NCI-H524 treated with DMSO at 0.1 percent for 48 hours (cell line): ENCODE results near the gene HECTD1.
"Not testable (repeated sequence)": the region's sequence is repeated elsewhere in the genome, so short reads cannot be mapped to it uniquely, and the experiment has no call there.

ENCODE experiments used
- DNase-seq: peaks from one replicate; lab custom pipeline; 2025; lab: John Stamatoyannopoulos, UW

HECTD1 gene

DNA sequence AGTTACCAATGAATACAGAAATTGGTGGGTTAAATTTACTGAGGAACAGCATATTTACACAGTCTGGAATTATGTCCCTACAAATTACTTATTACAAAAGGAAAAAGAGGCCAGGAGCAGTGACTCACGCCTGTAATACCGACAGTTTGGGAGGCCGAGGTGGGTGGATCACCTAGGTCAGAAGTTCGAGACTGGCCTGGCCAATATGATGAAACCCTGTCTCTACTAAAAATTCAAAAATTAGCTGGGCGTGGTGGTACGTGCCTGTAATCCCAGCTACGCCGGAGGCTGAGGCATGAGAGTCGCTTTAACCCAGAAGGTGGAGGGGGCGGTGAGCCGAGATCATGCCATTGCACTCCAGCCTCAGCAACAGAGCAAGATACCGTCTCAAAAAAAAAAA, 52.6 kb downstream of the HECTD1 start:
- DNase-seq = no peak

DNA sequence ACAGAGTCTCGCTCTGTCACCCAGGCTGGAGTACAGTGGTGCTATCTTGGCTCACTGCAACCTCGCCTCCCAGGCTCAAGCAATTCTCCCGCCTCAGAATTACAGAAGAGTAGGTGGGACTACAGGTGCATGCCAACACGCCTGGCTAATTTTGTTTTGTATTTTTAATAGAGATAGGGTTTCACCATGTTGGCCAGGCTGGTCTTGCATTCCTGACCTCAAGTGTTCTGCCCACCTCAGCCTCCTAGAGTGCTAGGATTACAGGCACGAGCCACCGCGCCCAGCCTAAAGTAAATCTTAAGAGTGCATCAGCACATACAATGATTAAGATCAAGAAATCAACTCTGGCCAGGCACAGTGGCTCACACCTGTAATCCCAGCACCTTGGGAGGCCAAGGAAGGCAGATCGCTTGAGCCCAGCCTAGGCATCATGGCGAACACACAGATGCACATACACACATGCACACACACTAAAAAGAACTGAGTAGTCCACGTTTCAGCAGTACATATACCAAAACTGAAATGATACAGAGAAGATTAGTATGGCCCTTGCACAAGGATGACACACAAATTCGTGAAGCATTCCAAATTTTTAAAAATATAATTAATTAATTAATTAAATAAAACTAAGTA, 65.0 kb downstream of the HECTD1 start:
- no peak for DNase-seq

DNA sequence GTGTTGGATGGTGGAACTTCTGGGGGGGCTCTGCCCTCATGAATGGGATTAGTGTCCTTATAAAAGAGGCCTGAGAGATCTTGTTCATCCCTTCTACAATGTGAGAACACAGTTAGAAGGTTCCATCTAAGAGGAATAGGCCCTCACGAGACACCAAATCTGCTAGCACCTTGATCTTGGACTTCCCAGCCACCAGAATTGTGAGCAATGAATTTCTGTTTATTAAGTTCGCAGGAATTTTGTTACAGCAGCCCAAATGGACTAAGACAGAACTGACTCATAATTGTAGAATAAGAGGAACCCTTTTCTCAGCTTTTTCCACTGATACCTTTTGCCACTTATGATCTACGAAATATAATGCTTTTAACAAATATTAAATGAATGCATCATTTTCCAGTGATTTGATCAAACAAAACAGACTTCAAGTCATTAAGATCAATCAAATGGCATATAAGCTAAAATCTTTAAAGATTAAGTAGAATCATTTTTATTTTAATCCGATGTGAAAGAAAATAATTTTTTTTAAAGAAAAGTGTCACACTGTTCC, 68.2 kb downstream of the HECTD1 start:
- DNase-seq = no peak

DNA sequence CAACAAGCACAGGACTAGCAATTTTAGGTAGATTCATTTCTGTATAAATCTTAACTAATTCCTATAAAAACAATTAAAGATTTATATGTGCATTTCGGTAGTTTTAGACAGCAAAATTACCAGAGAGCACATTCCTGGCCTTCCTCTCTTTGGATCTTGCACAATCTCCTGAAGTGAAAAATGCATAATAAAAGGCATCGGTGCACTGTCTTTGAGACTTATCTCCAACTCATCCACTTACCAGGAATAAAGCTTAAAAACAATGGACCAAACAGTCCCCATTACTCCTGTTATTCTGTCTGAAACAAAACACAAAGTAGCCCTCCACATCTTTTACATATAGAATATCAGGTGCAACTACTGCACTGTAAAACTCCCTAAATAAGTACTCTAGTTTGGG, 69.3 kb downstream of the HECTD1 start:
- no peak for DNase-seq

DNA sequence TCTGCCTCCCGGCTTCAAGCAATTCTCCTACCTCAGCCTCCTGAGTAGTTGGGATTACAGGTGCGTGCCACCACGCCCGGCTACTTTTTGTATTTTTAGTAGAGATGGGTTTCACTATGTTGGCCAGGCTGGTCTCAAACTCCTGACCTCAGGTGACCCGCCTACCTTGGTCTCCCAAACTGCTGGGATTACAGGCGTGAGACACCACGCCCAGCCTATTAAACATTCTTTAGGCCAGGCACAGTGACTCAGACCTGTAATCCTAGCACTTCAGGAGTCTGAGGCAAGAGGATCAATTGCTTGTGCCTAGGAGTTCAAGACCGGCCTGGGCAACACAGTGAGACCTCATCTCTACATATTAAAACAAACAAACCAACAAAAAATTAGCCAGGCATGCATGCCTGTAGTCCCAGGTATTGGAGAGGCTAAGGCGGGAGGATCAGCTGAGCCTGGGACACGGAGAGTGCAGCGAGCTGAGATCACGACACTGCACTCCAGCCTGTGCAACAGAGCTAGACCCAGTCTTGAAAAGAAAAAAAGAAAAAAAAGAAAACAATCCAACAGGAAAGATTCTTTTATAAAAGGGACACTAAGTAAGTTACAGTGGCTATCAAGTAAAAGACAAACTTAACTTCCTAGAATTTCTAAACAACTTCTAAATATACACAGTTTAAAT, 70.2 kb downstream of the HECTD1 start:
- DNase-seq = no peak

DNA sequence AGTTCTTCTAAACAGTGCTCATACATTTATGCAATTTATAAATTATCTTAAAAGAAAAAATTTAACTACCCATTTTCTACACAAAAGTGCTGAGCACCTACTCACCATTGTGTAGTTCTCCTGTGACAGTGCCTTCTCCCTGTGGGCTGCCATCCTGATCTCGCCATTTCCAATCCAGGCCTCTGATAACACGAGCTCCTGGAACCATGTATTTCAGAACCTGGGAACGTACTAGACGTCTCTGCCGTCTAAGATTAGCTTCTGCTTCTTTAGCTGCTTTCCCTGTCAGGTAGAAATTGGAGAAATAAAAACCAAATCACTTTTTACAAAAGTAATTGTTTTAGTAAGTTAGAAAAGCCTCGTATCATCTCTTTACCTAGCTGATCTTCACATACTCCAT, 74.5 kb downstream of the HECTD1 start:
- DNase-seq = no peak

DNA sequence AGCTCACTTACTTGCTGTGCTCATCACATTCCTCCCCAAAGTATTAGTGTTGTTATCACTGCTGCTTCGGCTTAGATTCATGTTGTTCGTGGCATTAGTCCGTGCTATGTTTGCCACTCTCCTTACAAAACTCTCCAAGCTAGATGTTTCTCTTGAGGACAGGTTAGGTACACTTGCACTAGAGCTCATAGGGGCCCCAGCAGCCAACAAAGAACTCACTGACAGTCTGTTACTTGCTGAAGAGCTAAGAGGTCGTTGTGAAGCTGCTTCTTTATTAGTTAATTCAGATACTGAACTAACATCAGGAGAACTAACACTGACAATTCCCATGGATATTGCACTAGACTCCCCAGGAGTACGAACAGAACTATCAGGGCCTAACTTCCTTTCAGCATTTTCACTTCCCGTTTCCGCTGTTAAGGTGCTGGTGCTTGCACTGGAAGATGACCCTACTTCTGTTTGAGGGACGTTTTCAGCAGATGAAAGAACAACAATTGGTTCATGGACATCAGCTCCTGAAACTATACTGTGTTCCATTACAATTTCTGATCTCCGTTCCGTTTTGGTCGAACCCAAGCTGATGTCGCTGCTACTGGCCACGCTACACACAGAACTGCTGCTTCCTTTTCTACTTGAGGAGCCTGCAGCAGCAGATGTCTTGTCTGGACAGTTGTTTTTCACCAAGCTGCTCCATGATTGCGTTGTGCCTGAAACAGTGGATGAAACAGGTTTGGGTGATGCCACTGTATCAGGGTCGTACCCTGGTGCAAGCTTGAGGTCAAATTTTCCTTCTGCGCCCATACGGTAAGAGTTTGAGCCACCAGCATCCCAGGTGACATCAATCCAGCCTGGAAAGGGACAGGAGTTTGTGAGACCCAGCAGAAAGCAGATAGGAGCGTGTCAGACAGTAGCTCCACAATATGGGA, 78.7 kb downstream of the HECTD1 start:
- DNase-seq = no peak

DNA sequence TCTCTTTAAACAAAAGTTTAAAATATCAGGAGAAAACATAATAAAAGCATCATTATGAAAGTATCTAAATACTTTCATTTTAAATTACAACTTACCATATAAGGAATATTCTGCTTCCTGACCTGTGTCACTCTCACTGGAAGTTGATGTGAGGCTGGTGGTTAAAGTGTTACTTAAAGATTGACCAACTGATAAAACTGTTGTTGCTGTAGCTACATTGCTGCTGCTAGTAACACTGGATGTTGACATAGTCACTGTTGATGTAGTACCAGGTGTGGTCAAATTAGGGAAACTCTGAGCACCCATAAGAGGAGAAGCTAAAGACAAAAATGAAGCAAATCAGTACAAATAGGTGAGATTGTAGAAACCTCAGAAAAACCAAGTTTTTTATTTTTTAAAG, 79.9 kb downstream of the HECTD1 start:
- no peak for DNase-seq

DNA sequence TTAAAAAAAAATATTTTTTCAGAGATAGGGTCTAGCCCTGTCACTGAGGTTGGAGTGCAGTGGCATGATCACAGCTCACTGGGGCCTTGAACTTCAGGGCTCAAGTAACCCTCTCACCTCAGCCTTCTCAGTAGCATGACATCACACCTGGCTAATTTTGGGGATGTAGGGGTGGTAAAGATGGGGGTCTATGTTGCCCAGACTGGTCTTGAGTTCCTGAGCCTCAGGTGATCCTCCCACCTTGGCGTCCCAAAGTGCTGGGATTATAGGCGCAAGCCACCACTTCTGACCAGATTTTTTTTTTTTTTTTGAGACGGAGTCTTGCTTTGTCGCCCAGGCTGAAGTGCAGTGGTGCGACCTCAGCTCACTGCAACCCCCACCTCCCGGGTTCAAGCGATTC, 80.9 kb downstream of the HECTD1 start:
- DNase-seq = no peak

DNA sequence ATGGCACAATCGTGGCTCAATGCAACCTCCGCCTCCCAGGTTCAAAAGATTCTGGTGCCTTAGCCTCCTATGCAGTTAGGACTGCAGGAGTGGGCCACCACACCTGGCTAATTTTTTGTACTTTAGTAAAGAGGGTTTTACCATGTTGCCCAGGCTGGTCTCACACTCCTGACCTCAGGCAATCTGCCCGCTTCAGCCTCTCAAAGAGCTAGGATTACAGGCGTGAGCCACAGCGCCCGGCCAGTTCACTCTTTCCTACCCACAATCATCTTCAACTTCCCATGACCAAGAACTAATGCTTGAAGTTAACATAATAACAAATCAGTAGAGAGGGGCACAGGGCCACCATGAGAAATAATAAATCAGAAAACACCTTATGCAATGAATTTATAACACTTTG, 82.4 kb downstream of the HECTD1 start:
- DNase-seq = no peak

DNA sequence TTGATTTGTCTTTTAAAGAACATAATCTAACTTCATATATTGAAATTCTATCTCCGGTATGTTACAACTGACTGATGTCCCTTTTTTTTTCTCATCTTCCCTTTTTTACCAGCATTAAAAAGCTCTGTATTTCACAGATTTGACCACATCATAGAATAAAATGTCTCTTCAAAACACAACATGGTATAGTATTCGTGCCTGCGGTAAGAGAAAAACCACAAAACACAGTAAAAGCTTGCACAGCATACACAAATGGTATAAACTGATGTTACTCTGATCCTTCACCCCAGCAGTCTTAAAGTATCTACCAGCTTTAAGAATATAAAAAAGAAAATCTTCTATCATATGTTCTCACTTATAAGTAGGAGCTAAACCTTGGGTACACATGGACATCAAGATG, 83.4 kb downstream of the HECTD1 start:
- no peak for DNase-seq

DNA sequence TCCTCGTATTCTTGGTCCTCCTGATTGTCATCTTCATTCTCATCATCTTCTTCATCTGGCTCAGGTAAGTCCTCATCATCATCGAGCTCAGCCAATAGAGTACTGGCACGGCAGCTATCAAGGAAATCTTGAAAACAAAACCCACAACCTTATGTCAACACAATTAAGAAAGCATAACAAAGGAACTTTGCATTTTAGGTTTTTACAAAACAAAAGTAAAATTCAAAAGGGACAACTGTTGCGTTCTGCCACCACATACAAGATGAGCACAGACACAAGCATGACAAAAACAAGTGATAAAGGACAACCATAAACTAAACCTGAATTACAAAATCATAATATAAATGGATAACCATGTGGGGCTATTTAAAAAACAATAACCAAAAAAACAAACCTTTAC, 84.7 kb downstream of the HECTD1 start:
- no peak for DNase-seq

DNA sequence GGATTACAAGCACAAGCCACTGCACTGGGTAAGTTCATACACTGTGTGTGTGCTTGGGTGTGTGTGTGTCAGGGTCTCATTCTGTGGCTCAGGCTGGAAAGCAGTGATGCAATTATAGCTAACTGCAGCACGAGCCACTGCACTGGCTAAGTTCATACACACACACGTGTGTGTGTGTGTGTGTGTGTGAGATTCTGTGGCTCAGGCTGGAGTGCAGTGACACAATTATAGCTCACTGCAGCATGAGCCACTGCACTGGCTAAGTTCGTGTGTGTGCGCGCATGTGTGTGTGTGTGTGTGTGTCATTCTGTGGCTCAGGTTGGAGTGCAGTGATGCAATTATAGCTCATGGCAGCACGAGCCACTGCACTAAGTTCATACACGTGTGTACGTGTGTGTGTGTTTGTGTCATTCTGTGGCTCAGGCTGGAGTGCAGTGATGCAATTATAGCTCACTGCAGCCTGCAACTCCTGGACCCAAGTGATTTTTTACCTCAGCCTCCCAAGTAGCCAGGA, 85.4 kb downstream of the HECTD1 start:
- no peak for DNase-seq

DNA sequence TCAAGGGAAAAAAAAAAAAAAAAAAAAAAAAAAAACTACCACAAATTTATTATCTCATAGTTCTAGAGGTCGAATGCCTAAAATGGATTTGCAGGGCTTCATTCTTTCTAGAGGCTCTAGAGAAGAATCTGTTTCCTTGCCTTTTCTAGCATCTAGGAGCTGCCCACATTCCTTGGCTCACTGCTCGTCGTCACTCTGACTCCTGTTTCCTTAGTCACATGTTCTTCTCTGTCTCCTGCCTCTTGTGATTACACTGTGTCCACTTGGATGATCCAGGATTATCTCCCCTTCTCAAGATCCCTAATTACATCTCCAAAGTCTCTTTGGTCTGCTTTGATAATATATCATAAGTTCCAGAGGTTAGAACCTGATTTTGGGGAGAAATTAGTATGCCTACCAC, 88.7 kb downstream of the HECTD1 start:
- no peak for DNase-seq

DNA sequence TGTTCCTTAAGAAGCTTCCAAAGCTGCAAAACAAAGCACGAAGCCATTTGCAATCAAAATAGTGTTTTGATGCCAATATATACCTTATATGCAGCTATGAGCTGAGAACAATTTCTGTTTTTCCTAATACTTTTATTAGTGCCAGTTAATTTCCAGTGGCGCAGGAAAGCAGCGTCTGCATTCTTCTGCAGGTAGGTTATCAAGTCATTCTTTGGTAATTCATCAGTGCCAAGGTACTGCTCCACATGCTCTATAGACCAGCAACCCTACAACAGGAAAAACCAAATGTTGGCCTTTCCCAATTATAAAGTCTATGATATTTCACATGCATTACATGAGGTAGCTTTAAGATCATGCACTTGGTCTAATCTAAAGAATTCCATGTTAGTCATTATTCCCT, 93.8 kb downstream of the HECTD1 start:
- no peak for DNase-seq

DNA sequence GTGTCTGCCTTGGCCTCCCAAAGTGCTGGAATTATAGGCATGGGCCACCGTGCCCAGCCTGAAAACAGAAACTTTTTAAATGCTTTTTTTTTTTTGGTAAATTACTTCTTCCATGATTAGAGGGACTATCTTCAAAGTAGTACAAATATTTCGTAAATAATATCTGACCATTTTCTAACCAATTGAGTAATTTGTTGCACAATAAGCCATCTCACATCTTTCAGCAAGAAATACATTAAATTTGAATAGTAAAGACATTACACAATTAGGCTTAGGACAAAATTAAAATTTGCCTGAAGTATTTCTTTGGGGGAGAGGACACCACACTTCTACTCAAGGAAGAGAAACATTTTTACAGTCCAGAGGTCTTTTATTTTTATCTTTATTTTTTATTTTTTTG, 96.7 kb downstream of the HECTD1 start:
- no peak for DNase-seq

DNA sequence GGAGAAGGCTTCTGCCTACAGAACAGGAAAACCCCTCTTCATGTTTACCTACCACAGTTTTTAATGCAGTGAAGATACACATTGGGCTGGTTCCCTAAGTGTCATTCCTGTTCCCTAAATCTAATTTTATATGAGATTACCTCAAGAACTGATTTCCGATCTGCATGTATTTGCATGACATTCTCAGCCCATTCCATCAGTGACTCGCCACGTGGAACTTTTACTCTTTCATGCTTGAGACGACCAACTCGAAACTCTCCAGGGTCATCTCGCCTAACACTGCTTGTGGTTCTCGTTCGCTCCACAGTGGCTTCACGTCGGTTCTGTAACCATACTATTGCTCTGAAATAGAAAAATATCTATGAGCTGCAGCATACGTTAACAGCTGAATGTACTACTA, 98.3 kb downstream of the HECTD1 start:
- DNase-seq = no peak

DNA sequence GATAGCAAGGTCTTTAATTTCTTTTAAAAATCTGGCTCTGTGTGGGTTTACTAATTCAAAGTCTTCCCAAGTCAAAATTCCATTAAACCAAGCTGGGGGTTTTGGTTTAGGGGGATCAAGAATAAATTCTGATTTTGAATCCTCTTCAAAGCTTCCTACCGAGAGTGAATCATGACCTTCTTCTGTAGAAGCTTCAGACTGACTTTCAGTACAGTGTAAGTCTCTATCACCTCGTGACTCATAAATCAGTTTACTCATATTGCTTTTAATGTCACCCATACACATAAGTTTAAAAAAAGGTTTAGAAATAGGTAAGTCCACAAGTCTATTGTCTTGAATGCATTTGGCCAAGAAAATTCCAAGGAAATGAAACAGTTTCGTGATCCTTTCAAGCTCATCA, 100.8 kb downstream of the HECTD1 start:
- DNase-seq = no peak

DNA sequence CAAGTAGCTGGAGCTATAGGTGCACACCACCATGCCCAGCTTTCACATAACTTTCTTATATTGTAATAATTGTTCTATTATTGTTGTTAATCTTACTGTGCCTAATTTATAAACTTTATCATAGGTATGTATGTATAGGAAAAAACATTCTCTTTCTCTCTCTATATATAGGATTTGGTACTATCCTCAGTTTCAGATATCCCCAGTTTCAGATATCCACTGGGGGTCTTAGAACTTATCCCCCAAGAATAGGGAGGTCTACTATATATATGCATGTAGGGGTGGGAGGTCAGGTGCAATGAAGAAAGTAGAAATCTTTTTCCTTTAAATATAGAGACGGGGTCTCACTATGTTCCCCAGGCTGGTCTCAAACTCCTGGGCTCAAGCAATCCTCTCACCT, 110.5 kb downstream of the HECTD1 start:
- no peak for DNase-seq

DNA sequence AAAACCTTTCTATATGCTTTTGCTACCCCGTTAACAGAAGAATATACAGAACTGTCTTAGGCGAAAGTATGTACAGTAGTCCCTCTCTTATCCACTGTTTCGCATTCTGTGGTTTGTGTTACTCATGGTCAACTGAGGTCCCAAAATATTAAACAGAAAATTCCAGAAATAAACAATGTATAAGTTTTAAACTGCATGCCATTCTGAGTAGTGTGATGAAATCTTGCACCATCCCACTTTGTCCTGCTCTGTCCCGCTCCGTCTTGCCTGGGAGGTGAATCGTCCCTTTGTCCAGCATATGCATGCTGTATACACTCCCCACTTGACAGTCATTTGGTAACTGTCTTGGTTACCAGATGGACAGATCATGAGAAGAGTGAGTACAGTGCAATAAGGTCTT, 111.3 kb downstream of the HECTD1 start:
- no peak for DNase-seq

DNA sequence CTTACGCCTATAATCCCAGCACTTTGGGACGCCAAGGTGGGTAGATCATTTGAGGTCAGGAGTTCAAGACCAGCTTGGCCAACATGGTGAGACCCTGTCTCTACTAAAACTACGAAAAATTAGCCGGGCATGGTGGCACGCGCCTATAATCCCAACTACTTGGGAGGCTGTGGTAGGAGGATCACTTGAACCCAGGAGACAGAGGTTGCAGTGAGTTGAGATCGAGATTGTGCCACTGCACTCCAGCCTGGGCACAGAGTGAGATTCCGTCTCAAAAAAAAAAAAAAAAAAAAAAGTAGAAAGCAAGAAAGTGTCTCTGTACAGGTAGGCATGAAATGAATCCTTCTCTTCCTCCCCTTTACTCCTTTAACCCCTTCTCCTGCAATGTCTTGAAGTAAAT, 111.8 kb downstream of the HECTD1 start:
- DNase-seq = not testable (repeated sequence)
